Endothelial cell (in vitro differentiated cells): ENCODE results near the gene MGST1. TPM values are rescaled to one million over a fixed set of nuclear protein-coding genes. Genes with fewer than 3 reads are reported as not detected.

Experiments used
- DNase-seq: peaks from one replicate; pipeline ENCODE4 v3.0.0; 2021; ENCODE audit warnings: low spot score
- H3K27ac Mint-ChIP-seq: one replicate; pipeline ENCODE4 v1.8.0; 2021; ENCODE audit warnings: mixed read lengths, inconsistent platforms; ENCODE audit not compliant: unreplicated experiment
- H3K27me3 Mint-ChIP-seq: one replicate; pipeline ENCODE4 v1.8.0; 2021; ENCODE audit warnings: mild to moderate bottlenecking, moderate library complexity, mixed read lengths, inconsistent platforms; ENCODE audit not compliant: unreplicated experiment
- H3K36me3 Mint-ChIP-seq: one replicate; pipeline ENCODE4 v1.8.0; 2021; ENCODE audit warnings: mild to moderate bottlenecking, low read depth, mixed read lengths, inconsistent platforms; ENCODE audit not compliant: unreplicated experiment
- H3K4me1 Mint-ChIP-seq: one replicate; pipeline ENCODE4 v1.8.0; 2021; ENCODE audit warnings: mild to moderate bottlenecking, mixed read lengths, inconsistent platforms; ENCODE audit not compliant: unreplicated experiment
- H3K4me3 Mint-ChIP-seq: one replicate; pipeline ENCODE4 v1.8.0; 2021; ENCODE audit warnings: mild to moderate bottlenecking, mixed read lengths, inconsistent platforms; ENCODE audit not compliant: unreplicated experiment
- H3K9me3 Mint-ChIP-seq: one replicate; pipeline ENCODE4 v1.8.0; 2021; ENCODE audit warnings: mixed read lengths, inconsistent platforms; ENCODE audit not compliant: unreplicated experiment
- total RNA-seq: library from RNA; stranded (reverse); fragmentation: NEBNext Ultra II Directional; extraction: Animal tissue kit (Norgen Biotek cat#: 25700); gene quantifications from one replicate; pipeline ENCODE4 v1.2.1, GENCODE V29; 2021; ENCODE audit not compliant: unreplicated experiment
- TF ChIP-seq, protein P1 (sequence below): fragments of 200-600 bp; sonication (generic); IDR thresholded peaks from one replicate; pipeline ENCODE4 v1.5.0; 2021; ENCODE audit warnings: antibody characterized with exemption; ENCODE audit not compliant: unreplicated experiment

The MGST1 gene
- total RNA-seq, 1 donor from 2014 or later = 55.9 TPM

DNA sequence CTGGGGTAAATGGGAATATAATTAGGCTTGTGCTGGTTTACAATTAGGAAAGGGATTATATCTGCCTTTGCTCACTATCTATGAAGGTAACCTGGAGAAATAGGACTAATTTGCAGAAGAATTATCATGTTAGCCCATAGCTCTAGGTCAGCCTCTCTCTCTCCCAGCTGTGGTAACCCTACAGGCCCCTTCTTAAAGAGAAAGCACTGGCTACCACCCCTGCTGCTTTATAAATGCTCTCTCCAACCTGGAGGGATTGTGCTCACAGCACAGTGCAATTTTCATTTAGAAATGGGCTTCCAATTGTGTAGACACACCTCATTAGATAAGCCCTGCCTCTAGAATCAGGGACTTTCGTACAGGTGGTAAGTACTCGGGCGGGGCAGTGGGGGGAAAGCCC lies 22.7 kb upstream of the MGST1 start:
- Mint-ChIP-seq H3K4me1 (no peaks in the 10 kb centered on the region), H3K4me3 (no peak overlapping the region), H3K27me3 (no peaks in the 10 kb centered on the region), H3K27ac (no peak overlapping the region), H3K36me3 (no peaks in the 10 kb centered on the region), H3K9me3 (no peaks in the 10 kb centered on the region)
- TF ChIP-seq, protein P1, sequence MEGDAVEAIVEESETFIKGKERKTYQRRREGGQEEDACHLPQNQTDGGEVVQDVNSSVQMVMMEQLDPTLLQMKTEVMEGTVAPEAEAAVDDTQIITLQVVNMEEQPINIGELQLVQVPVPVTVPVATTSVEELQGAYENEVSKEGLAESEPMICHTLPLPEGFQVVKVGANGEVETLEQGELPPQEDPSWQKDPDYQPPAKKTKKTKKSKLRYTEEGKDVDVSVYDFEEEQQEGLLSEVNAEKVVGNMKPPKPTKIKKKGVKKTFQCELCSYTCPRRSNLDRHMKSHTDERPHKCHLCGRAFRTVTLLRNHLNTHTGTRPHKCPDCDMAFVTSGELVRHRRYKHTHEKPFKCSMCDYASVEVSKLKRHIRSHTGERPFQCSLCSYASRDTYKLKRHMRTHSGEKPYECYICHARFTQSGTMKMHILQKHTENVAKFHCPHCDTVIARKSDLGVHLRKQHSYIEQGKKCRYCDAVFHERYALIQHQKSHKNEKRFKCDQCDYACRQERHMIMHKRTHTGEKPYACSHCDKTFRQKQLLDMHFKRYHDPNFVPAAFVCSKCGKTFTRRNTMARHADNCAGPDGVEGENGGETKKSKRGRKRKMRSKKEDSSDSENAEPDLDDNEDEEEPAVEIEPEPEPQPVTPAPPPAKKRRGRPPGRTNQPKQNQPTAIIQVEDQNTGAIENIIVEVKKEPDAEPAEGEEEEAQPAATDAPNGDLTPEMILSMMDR = no peak
- DNase-seq = no peak

DNA sequence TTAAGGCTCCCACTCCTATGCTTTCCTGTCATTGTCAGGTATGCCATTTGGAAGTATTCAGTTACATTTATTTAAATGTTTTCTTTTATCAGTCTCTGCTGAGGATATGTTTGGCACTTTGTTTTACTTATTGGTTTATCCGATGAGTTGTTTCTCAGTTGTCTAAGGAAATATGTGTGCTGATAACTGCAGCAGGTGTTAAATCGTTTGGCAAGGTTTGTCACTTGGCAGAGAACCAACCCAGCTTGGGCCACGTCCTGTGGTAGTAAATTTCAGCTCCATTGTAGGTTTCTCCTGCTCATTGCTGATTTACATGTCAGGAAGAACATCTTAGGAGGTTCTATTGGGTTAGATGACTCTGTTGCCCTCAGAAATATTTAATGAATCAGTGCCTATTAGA lies 22.0 kb upstream of the MGST1 start:
- TF ChIP-seq, protein P1 = no peak
- no peak for DNase-seq
- Mint-ChIP-seq H3K27me3 (no peaks in the 10 kb centered on the region), H3K27ac (no peak overlapping the region), H3K9me3 (no peaks in the 10 kb centered on the region), H3K36me3 (no peaks in the 10 kb centered on the region), H3K4me1 (no peaks in the 10 kb centered on the region), H3K4me3 (no peak overlapping the region)

DNA sequence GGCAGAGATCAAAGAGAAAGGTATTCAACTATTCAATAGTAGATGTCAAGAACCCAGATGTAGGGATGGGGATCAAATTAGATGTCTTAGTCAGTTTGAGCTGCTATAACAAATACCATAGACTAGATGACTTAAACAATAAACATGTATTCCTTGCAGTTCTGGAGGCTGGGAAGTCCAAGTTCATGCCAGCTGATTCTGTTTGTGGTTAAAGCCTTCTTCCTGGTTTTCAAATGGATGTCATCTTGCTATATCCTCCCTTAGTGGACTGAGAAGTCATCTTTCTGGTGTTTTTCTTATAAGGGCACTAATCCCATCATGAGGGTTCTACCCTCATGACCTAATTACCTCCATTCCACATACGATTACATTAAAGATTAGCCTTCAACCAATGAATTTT lies 19.5 kb upstream of the MGST1 start:
- H3K4me1 Mint-ChIP-seq = no peaks in the 10 kb centered on the region
- H3K27ac Mint-ChIP-seq = no peak overlapping the region
- TF ChIP-seq, protein P1 = no peak

GRCh38 chr12:16329594-16329993 lies 17.9 kb upstream of the MGST1 start:
- Mint-ChIP-seq H3K4me3 (no peak overlapping the region), H3K27ac (no peak overlapping the region), H3K9me3 (no peaks in the 10 kb centered on the region), H3K36me3 (no peaks in the 10 kb centered on the region), H3K27me3 (no peaks in the 10 kb centered on the region), H3K4me1 (no peaks in the 10 kb centered on the region)
- TF ChIP-seq, protein P1 = no peak
- no peak for DNase-seq

More for the DNA sequence above, 19.5 kb upstream of the MGST1 start:
- no peaks in the 10 kb centered on the region for H3K9me3 Mint-ChIP-seq
- no peak overlapping the region for H3K4me3 Mint-ChIP-seq
- DNase-seq = no peak
- no peaks in the 10 kb centered on the region for H3K27me3 Mint-ChIP-seq
- H3K36me3 Mint-ChIP-seq = no peaks in the 10 kb centered on the region

GRCh38 chr12:16330560-16330959 lies 16.9 kb upstream of the MGST1 start:
- Mint-ChIP-seq H3K36me3 (no peaks in the 10 kb centered on the region), H3K27ac (no peak overlapping the region), H3K4me1 (no peaks in the 10 kb centered on the region), H3K9me3 (no peaks in the 10 kb centered on the region), H3K27me3 (no peaks in the 10 kb centered on the region), H3K4me3 (no peak overlapping the region)
- TF ChIP-seq, protein P1 = no peak
- DNase-seq = no peak
